ENCODE results near the gene TRIM2.

- no peak for TF ChIP-seq CTCF (conservative IDR thresholded peaks at IDR 0.05; ENCODE audit: low read depth, low read length)
- no peak for TF ChIP-seq EZH2 (IDR thresholded peaks at IDR 0.05; ENCODE audit: borderline replicate concordance, low read depth, low read length, poor library complexity, severe bottlenecking)
Measured at GRCh38 chr4:153183146-153183545, 21.1 kb upstream of the TRIM2 start.

Data from A673 (cell line).